NCI-H2081 (cell line): ENCODE results near the gene CMTM6.
"Not testable (repeated sequence)": the region's sequence is repeated elsewhere in the genome, so short reads cannot be mapped to it uniquely, and the experiment has no call there.

Experiments used
- DNase-seq, 2 experiments: peaks; one replicate each; lab custom pipeline; 2025; lab: John Stamatoyannopoulos, UW

The CMTM6 gene

GRCh38 chr3:32502118-32502945 lies at the start of gene CMTM6:
Gene CMTM6 (minus strand): TSS chr3:32502852. CDS start chr3:32502745, 107 bp downstream.
- DNase-seq: peak; percentile 62 to 82

- no peak for DNase-seq
Measured at GRCh38 chr3:32552013-32552412, 49.4 kb upstream of the CMTM6 start.

GRCh38 chr3:32551496-32551895 lies 48.8 kb upstream of the CMTM6 start:
- no peak for DNase-seq

- DNase-seq: no peak
Measured at GRCh38 chr3:32551087-32551486, 48.4 kb upstream of the CMTM6 start.

- DNase-seq: no peak
Measured at GRCh38 chr3:32545305-32545704, 42.7 kb upstream of the CMTM6 start.

- DNase-seq: no peak
Measured at GRCh38 chr3:32544894-32545293, 42.2 kb upstream of the CMTM6 start.

- DNase-seq: no peak
Measured at GRCh38 chr3:32542807-32543206, 40.2 kb upstream of the CMTM6 start.

- DNase-seq: no peak
Measured at GRCh38 chr3:32540899-32541298, 38.2 kb upstream of the CMTM6 start.

GRCh38 chr3:32532434-32532833 lies 29.8 kb upstream of the CMTM6 start:
- DNase-seq: no peak

GRCh38 chr3:32531010-32531647 lies 28.5 kb upstream of the CMTM6 start:
- no peak for DNase-seq

GRCh38 chr3:32525720-32526119 lies 23.1 kb upstream of the CMTM6 start:
- DNase-seq: no peak

- no peak for DNase-seq
Measured at GRCh38 chr3:32522682-32523081, 20.0 kb upstream of the CMTM6 start.

GRCh38 chr3:32518921-32519320 lies 16.3 kb upstream of the CMTM6 start:
- DNase-seq: not testable (repeated sequence)

GRCh38 chr3:32516751-32517150 lies 14.1 kb upstream of the CMTM6 start:
- DNase-seq: not testable (repeated sequence)

GRCh38 chr3:32511005-32511404 lies 8.4 kb upstream of the CMTM6 start:
- DNase-seq: no peak

- DNase-seq: peak; percentile 39 to 52
Measured at GRCh38 chr3:32510075-32510724, 7.5 kb upstream of the CMTM6 start.

GRCh38 chr3:32508711-32509110 lies 6.1 kb upstream of the CMTM6 start:
- DNase-seq: no peak

- no peak for DNase-seq
Measured at GRCh38 chr3:32506466-32506865, 3.8 kb upstream of the CMTM6 start.

GRCh38 chr3:32502946-32503286 lies 264 bp upstream of the CMTM6 start:
- DNase-seq: no peak

- DNase-seq: no peak
Measured at GRCh38 chr3:32501783-32502117, 902 bp downstream of the CMTM6 start.

- no peak for DNase-seq
Measured at GRCh38 chr3:32500880-32501782, 1.5 kb downstream of the CMTM6 start.

- no peak for DNase-seq
Measured at GRCh38 chr3:32500231-32500630, 2.4 kb downstream of the CMTM6 start.
